Naive thymus-derived CD4-positive, alpha-beta T cell (primary cell): ENCODE data around the gene CHFR. TPM values are rescaled to one million over a fixed set of nuclear protein-coding genes. Genes with fewer than 3 reads are reported as not detected.

ENCODE experiments used
- ATAC-seq: fragments of 150-1000 bp; cut with Tn5 transposase; 2 replicates; pipeline ENCODE4 v1.10.0; 2021; ENCODE audit warnings: mild to moderate bottlenecking, moderate library complexity
- CTCF ChIA-PET: fragments of 350-600 bp; sonication (Branson Sonifier 250); formaldehyde crosslinking; loops from one replicate; lab custom pipeline; 2021; ENCODE audit warnings: antibody characterized with exemption; lab: Charles Lee
- POLR2A ChIA-PET: fragments of 350-600 bp; sonication (Branson Sonifier 250); formaldehyde crosslinking; loops from one replicate; lab custom pipeline; 2021; ENCODE audit warnings: antibody characterized with exemption, inconsistent platforms; lab: Charles Lee
- DNase-seq, 9 donors: peaks; one replicate each; pipeline versions ENCODE4 v3.0.0 to v3.0.0-alpha.2; 2020 to 2022; ENCODE audit warnings: mixed read lengths in 1 of 9
- H3K27ac ChIP-seq: one replicate; pipeline ENCODE4 v1.7.0; 2013; ENCODE audit warnings: mild to moderate bottlenecking, low read depth, low read length, moderate library complexity
- H3K27me3 ChIP-seq, 2 donors: one replicate each; pipeline ENCODE4 v1.7.0; 2013; ENCODE audit warnings: low read length in 2 of 2, mild to moderate bottlenecking in 2 of 2, moderate library complexity in 2 of 2; ENCODE audit not compliant: control insufficient read depth in 2 of 2, insufficient read depth in 2 of 2
- H3K36me3 ChIP-seq, 3 experiments: 1 replicate in 2 of 3; 2 replicates in 1 of 3; pipeline ENCODE4 v1.7.0; 2013; ENCODE audit warnings: low read length in 3 of 3, mild to moderate bottlenecking in 3 of 3, moderate library complexity in 1 of 3; ENCODE audit not compliant: insufficient read depth in 3 of 3, control insufficient read depth in 2 of 3
- H3K4me1 ChIP-seq, 2 donors: one replicate each; pipeline ENCODE4 v1.7.0; 2013; ENCODE audit warnings: low read length in 2 of 2, mild to moderate bottlenecking in 2 of 2, moderate library complexity in 1 of 2; ENCODE audit not compliant: control insufficient read depth in 2 of 2, insufficient read depth in 2 of 2
- H3K4me3 ChIP-seq: 2 replicates; pipeline ENCODE4 v1.7.0; 2013; ENCODE audit warnings: mild to moderate bottlenecking, low read length
- H3K9me3 ChIP-seq, 3 experiments: 1 replicate in 2 of 3; 2 replicates in 1 of 3; pipeline ENCODE4 v1.7.0; 2013; ENCODE audit warnings: low read length in 3 of 3; ENCODE audit not compliant: control insufficient read depth in 2 of 3
- H3K27ac Mint-ChIP-seq, 9 donors: one replicate each; pipeline ENCODE4 v1.8.0; 2020 to 2022; ENCODE audit warnings: mixed read lengths in 9 of 9, mild to moderate bottlenecking in 8 of 9, moderate library complexity in 5 of 9, inconsistent platforms in 2 of 9
- H3K27me3 Mint-ChIP-seq, 5 donors: one replicate each; pipeline ENCODE4 v1.8.0; 2021 to 2022; ENCODE audit warnings: mixed read lengths in 5 of 5, mild to moderate bottlenecking in 1 of 5
- H3K36me3 Mint-ChIP-seq, 5 donors: one replicate each; pipeline ENCODE4 v1.8.0; 2020 to 2022; ENCODE audit warnings: mixed read lengths in 5 of 5, mild to moderate bottlenecking in 3 of 5, inconsistent platforms in 1 of 5
- H3K4me1 Mint-ChIP-seq, 7 donors: one replicate each; pipeline ENCODE4 v1.8.0; 2020 to 2022; ENCODE audit warnings: mixed read lengths in 7 of 7, mild to moderate bottlenecking in 3 of 7, inconsistent platforms in 1 of 7
- H3K4me3 Mint-ChIP-seq, 10 donors: one replicate each; pipeline ENCODE4 v1.8.0; 2020 to 2022; ENCODE audit warnings: mild to moderate bottlenecking in 10 of 10, mixed read lengths in 10 of 10, moderate library complexity in 6 of 10, inconsistent platforms in 2 of 10
- H3K9me3 Mint-ChIP-seq, 11 donors: one replicate each; pipeline ENCODE4 v1.8.0; 2020 to 2022; ENCODE audit warnings: mixed read lengths in 11 of 11, mild to moderate bottlenecking in 4 of 11, inconsistent platforms in 1 of 11, moderate library complexity in 1 of 11
- intact Hi-C, 2 donors: fragments of 100-400 bp; cut with micrococcal nuclease; formaldehyde crosslinking; loops; one replicate each; pipeline ENCODE4 v1.15.1; 2023
- polyA plus RNA-seq, 2 donors: library from polyadenylated mRNA; unstranded; fragments of 300-500 nt; fragmentation: Illumina TruSeq; gene quantifications; one replicate each; pipeline ENCODE4 v1.2.3, GENCODE V29; 2021
- total RNA-seq, 6 experiments: library from RNA in 5 of 6; stranded (reverse) in 5 of 6; gene quantifications; 1 replicate in 5 of 6; 2 replicates in 1 of 6; pipeline ENCODE4 v1.2.3 and lab custom pipeline; 2021 to 2026

CHFR gene
- total and polyA plus RNA-seq, 7 experiments from 2014 or later: 25.2 to 97.8 (median 67.3) TPM

GRCh38 chr12:132825089-132825488 lies 62.3 kb downstream of the CHFR start:
- peak overlapping the region in 4 of 9 donors; percentile 9 to 54 (median 47) for H3K27ac Mint-ChIP-seq
- peaks cover 0 to 3% (median 0%) of the 10 kb centered on the region in 5 donors for H3K27me3 Mint-ChIP-seq
- Histone ChIP-seq H3K27me3 (no peaks in the 10 kb centered on the region), H3K9me3 (no peaks in the 10 kb centered on the region), H3K36me3 (peaks cover 6 to 51% (median 6%) of the 10 kb centered on the region in 3 experiments), H3K4me3 (no peak overlapping the region), H3K27ac (no peak overlapping the region), H3K4me1 (peaks cover 8 to 22% of the 10 kb centered on the region in 2 donors)
- ChIA-PET CTCF (no interaction called here), POLR2A (no interaction called here)
- peaks cover 22 to 54% (median 47%) of the 10 kb centered on the region in 7 donors for H3K4me1 Mint-ChIP-seq
- H3K36me3 Mint-ChIP-seq: peaks cover 0 to 22% (median 0%) of the 10 kb centered on the region in 5 donors
- intact Hi-C loops: loop anchor here in 1 of 2 donors (5.0 kb wide), 1 partner anchor 212 kb away; the partner anchor contains the start of gene ZNF84
- ATAC-seq (no peak), DNase-seq (no peak)
- H3K4me3 Mint-ChIP-seq: peak overlapping the region in 2 of 10 donors; percentile 92 to 94
- peaks cover 0 to 6% (median 0%) of the 10 kb centered on the region in 11 donors for H3K9me3 Mint-ChIP-seq

GRCh38 chr12:132824053-132824452 lies 63.4 kb downstream of the CHFR start:
- peaks cover 0 to 27% (median 0%) of the 10 kb centered on the region in 5 donors for H3K36me3 Mint-ChIP-seq
- peak overlapping the region in 1 of 9 donors; percentile 19 for H3K27ac Mint-ChIP-seq
- H3K4me1 ChIP-seq: peaks cover 8 to 16% of the 10 kb centered on the region in 2 donors
- H3K27ac ChIP-seq: no peak overlapping the region
- ChIA-PET POLR2A (interaction anchor here (0.7 to 1.0 kb wide), 2 partner anchors 16 to 26 kb away, joined by 3 read pairs; no protein-coding TSS in a partner anchor), CTCF (no interaction called here)
- intact Hi-C loops: no loop called here
- DNase-seq (no peak), ATAC-seq (no peak)
- no peaks in the 10 kb centered on the region for H3K9me3 ChIP-seq
- H3K4me1 Mint-ChIP-seq: peaks cover 18 to 47% (median 41%) of the 10 kb centered on the region in 7 donors
- H3K27me3 ChIP-seq: no peaks in the 10 kb centered on the region
- H3K36me3 ChIP-seq: peaks cover 6 to 61% (median 7%) of the 10 kb centered on the region in 3 experiments
- no peak overlapping the region for H3K4me3 Mint-ChIP-seq
- H3K27me3 Mint-ChIP-seq: peaks cover 0 to 3% (median 0%) of the 10 kb centered on the region in 5 donors
- H3K4me3 ChIP-seq: no peak overlapping the region
- H3K9me3 Mint-ChIP-seq: peaks cover 0 to 3% (median 0%) of the 10 kb centered on the region in 11 donors

GRCh38 chr12:132818562-132818961 lies 68.8 kb downstream of the CHFR start:
- Mint-ChIP-seq H3K36me3 (peaks cover 0 to 23% (median 8%) of the 10 kb centered on the region in 5 donors), H3K27ac (peak overlapping the region in 3 of 9 donors; percentile 26 to 91 (median 42)), H3K9me3 (no peaks in the 10 kb centered on the region), H3K27me3 (no peaks in the 10 kb centered on the region), H3K4me3 (no peak overlapping the region), H3K4me1 (peaks cover 0 to 9% (median 0%) of the 10 kb centered on the region in 7 donors)
- Histone ChIP-seq H3K27me3 (no peaks in the 10 kb centered on the region), H3K27ac (no peak overlapping the region), H3K9me3 (no peaks in the 10 kb centered on the region), H3K36me3 (peaks cover 7 to 74% (median 8%) of the 10 kb centered on the region in 3 experiments), H3K4me3 (no peak overlapping the region), H3K4me1 (no peaks in the 10 kb centered on the region)
- intact Hi-C loops: no loop called here
- ATAC-seq (peak; percentile 53), DNase-seq (no peak)
- POLR2A ChIA-PET: no interaction called here
- CTCF ChIA-PET: no interaction called here

GRCh38 chr12:132814232-132814631 lies 73.2 kb downstream of the CHFR start:
- Histone ChIP-seq H3K4me3 (no peak overlapping the region), H3K9me3 (no peaks in the 10 kb centered on the region), H3K27me3 (no peaks in the 10 kb centered on the region), H3K4me1 (peaks cover 0 to 5% of the 10 kb centered on the region in 2 donors), H3K36me3 (peaks cover 0 to 66% (median 19%) of the 10 kb centered on the region in 3 experiments), H3K27ac (no peak overlapping the region)
- no peak overlapping the region for H3K4me3 Mint-ChIP-seq
- DNase-seq (no peak), ATAC-seq (no peak)
- H3K36me3 Mint-ChIP-seq: peaks cover 10 to 38% (median 24%) of the 10 kb centered on the region in 5 donors
- intact Hi-C loops: loop anchor here in 1 of 2 donors (2.0 kb wide), 1 partner anchor 15 kb away; the partner anchor contains the start of gene GOLGA3
- no peaks in the 10 kb centered on the region for H3K27me3 Mint-ChIP-seq
- H3K27ac Mint-ChIP-seq: no peak overlapping the region
- CTCF ChIA-PET: no interaction called here
- POLR2A ChIA-PET: no interaction called here
- no peaks in the 10 kb centered on the region for H3K9me3 Mint-ChIP-seq
- peaks cover 0 to 23% (median 5%) of the 10 kb centered on the region in 7 donors for H3K4me1 Mint-ChIP-seq

- peaks cover 0 to 5% of the 10 kb centered on the region in 2 donors for H3K4me1 ChIP-seq
- H3K27ac ChIP-seq: no peak overlapping the region
- H3K4me3 ChIP-seq: no peak overlapping the region
- H3K9me3 Mint-ChIP-seq: no peaks in the 10 kb centered on the region
- ChIA-PET POLR2A (no interaction called here), CTCF (no interaction called here)
- H3K9me3 ChIP-seq: no peaks in the 10 kb centered on the region
- H3K27me3 Mint-ChIP-seq: no peaks in the 10 kb centered on the region
- H3K27me3 ChIP-seq: no peaks in the 10 kb centered on the region
- peaks cover 2 to 62% (median 14%) of the 10 kb centered on the region in 3 experiments for H3K36me3 ChIP-seq
- DNase-seq (no peak), ATAC-seq (no peak)
- intact Hi-C loops: no loop called here
- H3K4me3 Mint-ChIP-seq: peak overlapping the region in 1 of 10 donors; percentile 20
- peak overlapping the region in 2 of 9 donors; percentile 18 to 52 for H3K27ac Mint-ChIP-seq
- peaks cover 10 to 43% (median 24%) of the 10 kb centered on the region in 5 donors for H3K36me3 Mint-ChIP-seq
- H3K4me1 Mint-ChIP-seq: peaks cover under 1 to 24% (median 5%) of the 10 kb centered on the region in 7 donors
These were observed 74.0 kb downstream of the CHFR start for GRCh38 chr12:132813443-132813842.

- Histone ChIP-seq H3K27ac (no peak overlapping the region), H3K4me1 (peaks cover 0 to 5% of the 10 kb centered on the region in 2 donors), H3K27me3 (no peaks in the 10 kb centered on the region), H3K9me3 (no peaks in the 10 kb centered on the region), H3K4me3 (no peak overlapping the region), H3K36me3 (peaks cover 7 to 64% (median 11%) of the 10 kb centered on the region in 3 experiments)
- ATAC-seq: no peak
- H3K4me1 Mint-ChIP-seq: peaks cover 2 to 18% (median 5%) of the 10 kb centered on the region in 7 donors
- peaks cover 10 to 46% (median 24%) of the 10 kb centered on the region in 5 donors for H3K36me3 Mint-ChIP-seq
- ChIA-PET CTCF (no interaction called here), POLR2A (no interaction called here)
- intact Hi-C loops: no loop called here
- DNase-seq: no peak
- H3K4me3 Mint-ChIP-seq: no peak overlapping the region
- no peak overlapping the region for H3K27ac Mint-ChIP-seq
- H3K9me3 Mint-ChIP-seq: no peaks in the 10 kb centered on the region
- H3K27me3 Mint-ChIP-seq: no peaks in the 10 kb centered on the region
These were observed 74.6 kb downstream of the CHFR start for GRCh38 chr12:132812631-132813305.
